Fibroblast of lung (primary cell): Measurements from ENCODE around the gene KIAA0232.

Source experiments
- CTCF ChIP-seq, 2 donors: IDR thresholded peaks in 1 of 2; conservative IDR thresholded peaks in 1 of 2; 1 replicate in 1 of 2; 2 replicates in 1 of 2; pipeline ENCODE4 v1.5.1; 2011 to 2012; ENCODE audit warnings: low read length in 2 of 2, control low read depth in 1 of 2, inconsistent platforms in 1 of 2, low read depth in 1 of 2, mild to moderate bottlenecking in 1 of 2
- EZH2 ChIP-seq: IDR thresholded peaks from 2 replicates; pipeline ENCODE4 v1.5.1; 2012; ENCODE audit warnings: low read length, control low read depth, mild to moderate bottlenecking; ENCODE audit errors: missing control alignments

GRCh38 chr4:6905516-6906445 lies 123.3 kb downstream of the KIAA0232 start:
- TF ChIP-seq EZH2 (no peak), CTCF (conservative IDR thresholded peaks at IDR 0.05 in 1 of 2, IDR thresholded peaks at IDR 0.05 in 1 of 2; ENCODE audit: low read depth in 1 of 2, low read length in 2 of 2) (no peak)
